CD14-positive monocyte (primary cell): ENCODE data around the gene MATN4. TPM values are rescaled to one million over a fixed set of nuclear protein-coding genes. Genes with fewer than 3 reads are reported as not detected.
A peak's percentile ranks its signal among the peaks of the same experiment; 100 is the strongest.

Experiments used
- DNase-seq, 3 donors: peaks; one replicate each; pipeline ENCODE4 v3.0.0-alpha.2; 2011 to 2022
- H2AFZ ChIP-seq: 2 replicates; pipeline ENCODE4 v1.6.0; 2012; ENCODE audit warnings: mild to moderate bottlenecking, low read depth, low read length, inconsistent platforms; ENCODE audit not compliant: insufficient read depth, poor library complexity, severe bottlenecking
- H3K27ac ChIP-seq, 2 donors: 1 replicate in 1 of 2; 2 replicates in 1 of 2; pipeline ENCODE4 v1.5.1; 2012 to 2013; ENCODE audit warnings: low read length in 2 of 2, control low read depth in 1 of 2, inconsistent platforms in 1 of 2, low read depth in 1 of 2, mild to moderate bottlenecking in 1 of 2
- H3K27me3 ChIP-seq, 2 donors: one replicate each; pipeline versions ENCODE4 v1.6.0 to v1.6.1; 2011 to 2013; ENCODE audit warnings: low read length in 2 of 2; ENCODE audit not compliant: control insufficient read depth in 2 of 2, insufficient read depth in 2 of 2
- H3K36me3 ChIP-seq, 2 donors: replicated peaks in 1 of 2; 1 replicate in 1 of 2; 2 replicates in 1 of 2; pipeline versions ENCODE4 v1.5.1 to v1.6.1; 2012 to 2013; ENCODE audit warnings: low read length in 2 of 2, control low read depth in 1 of 2, inconsistent platforms in 1 of 2, mild to moderate bottlenecking in 1 of 2; ENCODE audit not compliant: insufficient read depth in 2 of 2, control insufficient read depth in 1 of 2
- H3K4me1 ChIP-seq, 2 donors: 1 replicate in 1 of 2; 2 replicates in 1 of 2; pipeline versions ENCODE4 v1.5.1 to v1.6.1; 2012 to 2013; ENCODE audit warnings: low read length in 2 of 2, control low read depth in 1 of 2, inconsistent platforms in 1 of 2, mild to moderate bottlenecking in 1 of 2, moderate library complexity in 1 of 2; ENCODE audit not compliant: insufficient read depth in 2 of 2, control insufficient read depth in 1 of 2
- H3K4me2 ChIP-seq: replicated peaks from 2 replicates; pipeline ENCODE3; 2012; ENCODE audit warnings: low read length, moderate library complexity, mild to moderate bottlenecking; ENCODE audit not compliant: poor library complexity, severe bottlenecking; ENCODE audit errors: extremely low read depth
- H3K4me3 ChIP-seq, 3 experiments: fragments of 200-600 bp in 1 of 3; sonication (generic) in 1 of 3; replicated peaks in 1 of 3; 1 replicate in 2 of 3; 2 replicates in 1 of 3; pipeline ENCODE4 v1.5.1; 2011 to 2013; ENCODE audit warnings: low read length in 3 of 3, mild to moderate bottlenecking in 3 of 3, control low read depth in 2 of 3, low read depth in 2 of 3, inconsistent platforms in 1 of 3, moderate library complexity in 1 of 3
- H3K79me2 ChIP-seq: 2 replicates; pipeline ENCODE4 v1.6.0; 2012; ENCODE audit warnings: mild to moderate bottlenecking, control low read depth, inconsistent platforms, low read length, moderate library complexity; ENCODE audit not compliant: insufficient read depth
- H3K9ac ChIP-seq: 2 replicates; pipeline ENCODE4 v1.6.0; 2017; ENCODE audit warnings: low read length, mild to moderate bottlenecking; ENCODE audit not compliant: insufficient read depth, poor library complexity, severe bottlenecking
- H3K9me3 ChIP-seq, 2 donors: replicated peaks in 1 of 2; 1 replicate in 1 of 2; 2 replicates in 1 of 2; pipeline versions ENCODE4 v1.5.1 to v1.6.1; 2012 to 2013; ENCODE audit warnings: low read length in 2 of 2, control low read depth in 1 of 2; ENCODE audit not compliant: control insufficient read depth in 1 of 2, insufficient read depth in 1 of 2
- H4K20me1 ChIP-seq: 2 replicates; pipeline ENCODE4 v1.6.0; 2012; ENCODE audit warnings: mild to moderate bottlenecking, low read length, control low read depth, moderate library complexity; ENCODE audit not compliant: insufficient read depth
- H3K27ac Mint-ChIP-seq, 7 donors: one replicate each; pipeline ENCODE4 v1.8.0; 2020; ENCODE audit warnings: mild to moderate bottlenecking in 7 of 7, mixed read lengths in 7 of 7, moderate library complexity in 6 of 7, inconsistent platforms in 2 of 7
- H3K27me3 Mint-ChIP-seq, 3 donors: one replicate each; pipeline ENCODE4 v1.8.0; 2021 to 2022; ENCODE audit warnings: low read depth in 3 of 3, mild to moderate bottlenecking in 3 of 3, mixed read lengths in 3 of 3, moderate library complexity in 3 of 3, inconsistent platforms in 1 of 3
- H3K36me3 Mint-ChIP-seq, 2 donors: one replicate each; pipeline ENCODE4 v1.8.0; 2020; ENCODE audit warnings: mixed read lengths in 2 of 2, inconsistent platforms in 1 of 2, mild to moderate bottlenecking in 1 of 2
- H3K4me1 Mint-ChIP-seq: one replicate; pipeline ENCODE4 v1.8.0; 2020; ENCODE audit warnings: mild to moderate bottlenecking, mixed read lengths
- H3K4me3 Mint-ChIP-seq, 2 donors: one replicate each; pipeline ENCODE4 v1.8.0; 2020; ENCODE audit warnings: mild to moderate bottlenecking in 2 of 2, mixed read lengths in 2 of 2, moderate library complexity in 1 of 2
- H3K9me3 Mint-ChIP-seq, 7 donors: one replicate each; pipeline ENCODE4 v1.8.0; 2020 to 2022; ENCODE audit warnings: mixed read lengths in 7 of 7, mild to moderate bottlenecking in 6 of 7, moderate library complexity in 6 of 7, inconsistent platforms in 2 of 7
- CTCF ChIP-seq: fragments of 200-600 bp; IDR thresholded peaks from one replicate; pipeline ENCODE4 v1.8.0; 2022; ENCODE audit warnings: antibody characterized with exemption, mild to moderate bottlenecking
- WGBS: methylation state at CpG from one replicate; pipeline ENCODE4 v1.1.5; 2013; ENCODE audit warnings: missing lambda C conversion rate; ENCODE audit not compliant: insufficient coverage; 5-methylcytosine and 5-hydroxymethylcytosine counted together
- intact Hi-C, 2 donors: fragments of 100-400 bp; cut with micrococcal nuclease; formaldehyde crosslinking; loops; one replicate each; pipeline versions ENCODE4 v1.15.0 to v1.15.1; 2023
- polyA plus RNA-seq, 3 donors: library from polyadenylated mRNA; depleted of rRNA in 1 of 3; unstranded in 2 of 3; stranded (reverse) in 1 of 3; fragments of 300-500 nt in 2 of 3; fragments of >200 nt in 1 of 3; fragmentation: Illumina TruSeq in 2 of 3; gene quantifications; 1 replicate in 2 of 3; 2 replicates in 1 of 3; pipeline ENCODE4 v1.2.3, GENCODE V29; 2012 to 2021

The MATN4 gene
- polyA plus RNA-seq, 3 donors: not detected

DNA sequence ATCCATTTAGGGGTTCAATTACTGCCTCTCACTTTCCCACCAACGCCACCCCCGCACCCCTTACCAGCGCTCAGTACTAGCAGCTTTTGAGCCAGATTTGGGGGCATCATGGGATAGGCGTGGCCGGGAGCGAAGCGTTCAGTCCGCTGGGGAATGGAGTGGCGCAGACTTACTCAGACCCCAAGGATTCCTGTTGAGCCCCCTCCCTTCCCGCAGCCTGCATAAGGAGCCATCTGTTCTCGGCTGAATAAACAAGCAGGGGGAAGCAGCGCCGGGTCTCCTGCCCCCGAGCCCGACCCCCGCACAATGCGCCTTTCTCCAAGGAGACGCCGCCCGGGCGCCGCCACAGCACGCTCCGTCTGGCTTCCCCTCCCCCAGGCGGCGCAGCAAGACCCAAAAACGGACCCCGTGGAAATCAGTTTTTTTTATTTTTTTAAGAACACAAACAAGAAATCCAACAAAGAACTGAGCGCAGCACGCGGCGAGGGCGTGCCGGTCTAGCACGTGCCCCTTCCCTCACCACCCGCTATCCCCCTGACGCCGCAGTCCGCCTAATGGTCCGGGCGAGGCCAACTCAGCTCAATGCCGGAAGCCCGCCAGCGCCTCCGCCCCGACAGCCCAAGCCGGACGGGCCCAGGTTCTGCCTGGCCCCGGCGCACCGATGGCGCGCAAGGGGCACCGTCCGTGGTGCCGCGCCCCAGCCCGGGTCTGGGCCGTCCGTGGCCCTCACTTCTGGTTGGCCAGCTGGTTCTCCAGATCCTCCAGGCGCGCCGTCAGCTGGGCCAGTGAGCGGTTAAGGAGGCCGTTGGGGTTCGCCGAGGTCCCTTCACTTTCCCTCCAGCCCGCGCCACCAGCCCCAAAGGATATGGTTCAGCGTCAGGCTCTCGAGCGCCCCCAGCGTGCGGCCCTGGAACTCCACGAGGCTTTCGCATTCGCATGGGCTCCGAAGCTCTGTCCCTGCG lies 14.8 kb downstream of the MATN4 start:
- Histone ChIP-seq H3K36me3 (no peaks in the 10 kb centered on the region), H3K79me2 (no peaks in the 10 kb centered on the region), H3K4me2 (peak overlapping the region; percentile 87), H3K4me3 (peak overlapping the region; percentile 16 to 73 (median 24)), H3K9me3 (no peaks in the 10 kb centered on the region), H2AFZ (peak overlapping the region; percentile 79), H3K27me3 (peaks cover 13 to 28% of the 10 kb centered on the region in 2 donors), H3K4me1 (peaks cover 12 to 17% of the 10 kb centered on the region in 2 donors), H3K27ac (no peak overlapping the region), H3K9ac (peak overlapping the region; percentile 35), H4K20me1 (no peaks in the 10 kb centered on the region)
- H3K4me1 Mint-ChIP-seq: peaks cover 17% of the 10 kb centered on the region
- H3K4me3 Mint-ChIP-seq: peak overlapping the region; percentile 76 to 88
- H3K27me3 Mint-ChIP-seq: peaks cover 23 to 35% (median 28%) of the 10 kb centered on the region in 3 donors
- H3K27ac Mint-ChIP-seq: peak overlapping the region in 1 of 7 donors; percentile 26
- intact Hi-C loops: loop anchor here in 1 of 2 donors (5.0 kb wide), 1 partner anchor 156 kb away; no protein-coding TSS in a partner anchor
- H3K9me3 Mint-ChIP-seq: peaks cover 0 to 5% (median 3%) of the 10 kb centered on the region in 7 donors
- no peaks in the 10 kb centered on the region for H3K36me3 Mint-ChIP-seq
- TF ChIP-seq CTCF: peak; percentile 99
- peak; percentile 61 to 70 (median 65) for DNase-seq
- 5% methylated on average over 78 of the region's 79 CpGs for WGBS

DNA sequence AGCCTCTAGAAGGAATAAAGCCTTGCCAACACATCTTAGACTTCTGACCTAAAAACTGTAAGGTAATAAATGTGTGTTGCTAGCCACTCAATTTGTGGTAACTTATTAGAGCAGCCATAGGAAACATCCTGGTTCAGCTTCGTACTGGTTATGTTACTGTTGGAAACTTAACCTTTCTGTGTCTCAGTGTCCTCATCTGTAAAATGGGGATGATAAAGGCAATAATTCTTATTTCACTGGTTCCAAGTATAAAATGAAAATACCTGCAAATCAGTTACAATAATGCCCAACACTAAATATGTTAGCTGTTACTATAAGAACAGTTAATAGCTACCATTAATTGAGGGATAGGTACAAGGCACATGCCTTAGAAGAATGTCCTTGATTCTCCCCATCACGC lies 15.8 kb downstream of the MATN4 start:
- peaks cover 13 to 28% of the 10 kb centered on the region in 2 donors for H3K27me3 ChIP-seq
- no peaks in the 10 kb centered on the region for H3K9me3 ChIP-seq
- peaks cover 24 to 35% (median 29%) of the 10 kb centered on the region in 3 donors for H3K27me3 Mint-ChIP-seq
- no peak overlapping the region for H3K4me3 ChIP-seq
- H3K4me1 ChIP-seq: peaks cover 12 to 17% of the 10 kb centered on the region in 2 donors
- H3K4me2 ChIP-seq: no peak overlapping the region
- no peak overlapping the region for H3K27ac ChIP-seq
- H3K9me3 Mint-ChIP-seq: peaks cover 0 to 5% (median 3%) of the 10 kb centered on the region in 7 donors
- H3K4me3 Mint-ChIP-seq: peak overlapping the region in 1 of 2 donors; percentile 88
- no peaks in the 10 kb centered on the region for H3K36me3 Mint-ChIP-seq
- H3K27ac Mint-ChIP-seq: no peak overlapping the region
- WGBS: 60% methylated on average over 1 of the region's 2 CpGs
- no peak overlapping the region for H2AFZ ChIP-seq
- H3K36me3 ChIP-seq: no peaks in the 10 kb centered on the region
- H3K4me1 Mint-ChIP-seq: peaks cover 17% of the 10 kb centered on the region
- no peak for DNase-seq
- H3K79me2 ChIP-seq: no peaks in the 10 kb centered on the region
- intact Hi-C loops: loop anchor here in 1 of 2 donors (5.0 kb wide), 1 partner anchor 155 kb away; no protein-coding TSS in a partner anchor
- no peaks in the 10 kb centered on the region for H4K20me1 ChIP-seq
- no peak overlapping the region for H3K9ac ChIP-seq
- no peak for TF ChIP-seq CTCF
